ENCODE results near the gene TNK2. TPM values are rescaled to one million over a fixed set of nuclear protein-coding genes. Genes with fewer than 3 reads are reported as not detected.

TNK2 gene
- total and polyA plus RNA-seq, 2 of the 13 experiments (the other 11 are each of a cell fraction or from before 2014, with no cell fraction given), result 4.6 to 5.8 TPM

DNA sequence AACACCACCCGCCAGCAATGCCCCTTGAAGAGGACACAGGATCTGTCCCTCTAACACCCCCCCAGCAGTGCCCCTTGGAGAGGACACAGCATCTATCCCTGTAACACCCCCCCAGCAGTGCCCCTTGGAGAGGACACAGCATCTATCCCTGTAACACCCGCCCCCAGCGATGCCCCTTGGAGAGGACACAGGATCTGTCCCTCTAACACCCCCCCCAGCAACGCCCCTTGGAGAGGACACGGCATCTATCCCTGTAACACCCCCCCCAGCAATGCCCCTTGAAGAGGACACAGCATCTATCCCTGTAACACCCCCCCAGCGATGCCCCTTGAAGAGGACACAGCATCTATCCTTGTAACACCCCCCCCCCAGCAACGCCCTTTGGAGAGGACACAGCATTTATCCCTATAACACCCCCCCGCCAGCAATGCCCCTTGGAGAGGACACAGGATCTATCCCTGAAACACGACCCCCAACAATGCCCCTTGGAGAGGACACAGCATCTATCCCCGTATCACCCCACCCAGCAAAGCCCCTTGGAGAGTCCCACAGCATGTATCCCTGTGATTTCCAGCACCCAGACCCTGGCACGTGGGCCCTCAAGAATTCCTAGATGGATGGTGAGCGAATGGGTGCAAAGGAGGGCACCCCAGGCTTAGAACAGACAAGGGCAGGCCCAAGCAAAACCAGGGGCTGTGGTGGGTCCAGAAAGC is 26.9 kb downstream of the TNK2 start:
- no peak for FAIRE-seq
- in situ Hi-C loops (cut with HindIII; ENCODE audit: extremely low pct_ligation_motif_present, low pct_unique_long_range_greater_than_20kb), result no loop called here
- no peaks in the 10 kb centered on the region for H3K79me2 ChIP-seq (ENCODE audit: insufficient read depth, low read length)
- TF ChIP-seq ZNF383 (CRISPR knock-in tag; IDR thresholded peaks at IDR 0.05; ENCODE audit: borderline replicate concordance), result no peak
- TF ChIP-seq, protein P1, sequence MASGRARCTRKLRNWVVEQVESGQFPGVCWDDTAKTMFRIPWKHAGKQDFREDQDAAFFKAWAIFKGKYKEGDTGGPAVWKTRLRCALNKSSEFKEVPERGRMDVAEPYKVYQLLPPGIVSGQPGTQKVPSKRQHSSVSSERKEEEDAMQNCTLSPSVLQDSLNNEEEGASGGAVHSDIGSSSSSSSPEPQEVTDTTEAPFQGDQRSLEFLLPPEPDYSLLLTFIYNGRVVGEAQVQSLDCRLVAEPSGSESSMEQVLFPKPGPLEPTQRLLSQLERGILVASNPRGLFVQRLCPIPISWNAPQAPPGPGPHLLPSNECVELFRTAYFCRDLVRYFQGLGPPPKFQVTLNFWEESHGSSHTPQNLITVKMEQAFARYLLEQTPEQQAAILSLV (CRISPR knock-in tag; IDR thresholded peaks at IDR 0.05; ENCODE audit: borderline replicate concordance), result no peak
- TF ChIP-seq ZNF253 (CRISPR knock-in tag; IDR thresholded peaks at IDR 0.05; ENCODE audit: borderline replicate concordance), result no peak
- TF ChIP-seq, protein P2, sequence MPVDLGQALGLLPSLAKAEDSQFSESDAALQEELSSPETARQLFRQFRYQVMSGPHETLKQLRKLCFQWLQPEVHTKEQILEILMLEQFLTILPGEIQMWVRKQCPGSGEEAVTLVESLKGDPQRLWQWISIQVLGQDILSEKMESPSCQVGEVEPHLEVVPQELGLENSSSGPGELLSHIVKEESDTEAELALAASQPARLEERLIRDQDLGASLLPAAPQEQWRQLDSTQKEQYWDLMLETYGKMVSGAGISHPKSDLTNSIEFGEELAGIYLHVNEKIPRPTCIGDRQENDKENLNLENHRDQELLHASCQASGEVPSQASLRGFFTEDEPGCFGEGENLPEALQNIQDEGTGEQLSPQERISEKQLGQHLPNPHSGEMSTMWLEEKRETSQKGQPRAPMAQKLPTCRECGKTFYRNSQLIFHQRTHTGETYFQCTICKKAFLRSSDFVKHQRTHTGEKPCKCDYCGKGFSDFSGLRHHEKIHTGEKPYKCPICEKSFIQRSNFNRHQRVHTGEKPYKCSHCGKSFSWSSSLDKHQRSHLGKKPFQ (CRISPR knock-in tag; IDR thresholded peaks at IDR 0.05; ENCODE audit: insufficient replicate concordance), result no peak
- TF ChIP-seq HMG20B (CRISPR knock-in tag; conservative IDR thresholded peaks at IDR 0.05), result no peak
- TF ChIP-seq, protein P3, sequence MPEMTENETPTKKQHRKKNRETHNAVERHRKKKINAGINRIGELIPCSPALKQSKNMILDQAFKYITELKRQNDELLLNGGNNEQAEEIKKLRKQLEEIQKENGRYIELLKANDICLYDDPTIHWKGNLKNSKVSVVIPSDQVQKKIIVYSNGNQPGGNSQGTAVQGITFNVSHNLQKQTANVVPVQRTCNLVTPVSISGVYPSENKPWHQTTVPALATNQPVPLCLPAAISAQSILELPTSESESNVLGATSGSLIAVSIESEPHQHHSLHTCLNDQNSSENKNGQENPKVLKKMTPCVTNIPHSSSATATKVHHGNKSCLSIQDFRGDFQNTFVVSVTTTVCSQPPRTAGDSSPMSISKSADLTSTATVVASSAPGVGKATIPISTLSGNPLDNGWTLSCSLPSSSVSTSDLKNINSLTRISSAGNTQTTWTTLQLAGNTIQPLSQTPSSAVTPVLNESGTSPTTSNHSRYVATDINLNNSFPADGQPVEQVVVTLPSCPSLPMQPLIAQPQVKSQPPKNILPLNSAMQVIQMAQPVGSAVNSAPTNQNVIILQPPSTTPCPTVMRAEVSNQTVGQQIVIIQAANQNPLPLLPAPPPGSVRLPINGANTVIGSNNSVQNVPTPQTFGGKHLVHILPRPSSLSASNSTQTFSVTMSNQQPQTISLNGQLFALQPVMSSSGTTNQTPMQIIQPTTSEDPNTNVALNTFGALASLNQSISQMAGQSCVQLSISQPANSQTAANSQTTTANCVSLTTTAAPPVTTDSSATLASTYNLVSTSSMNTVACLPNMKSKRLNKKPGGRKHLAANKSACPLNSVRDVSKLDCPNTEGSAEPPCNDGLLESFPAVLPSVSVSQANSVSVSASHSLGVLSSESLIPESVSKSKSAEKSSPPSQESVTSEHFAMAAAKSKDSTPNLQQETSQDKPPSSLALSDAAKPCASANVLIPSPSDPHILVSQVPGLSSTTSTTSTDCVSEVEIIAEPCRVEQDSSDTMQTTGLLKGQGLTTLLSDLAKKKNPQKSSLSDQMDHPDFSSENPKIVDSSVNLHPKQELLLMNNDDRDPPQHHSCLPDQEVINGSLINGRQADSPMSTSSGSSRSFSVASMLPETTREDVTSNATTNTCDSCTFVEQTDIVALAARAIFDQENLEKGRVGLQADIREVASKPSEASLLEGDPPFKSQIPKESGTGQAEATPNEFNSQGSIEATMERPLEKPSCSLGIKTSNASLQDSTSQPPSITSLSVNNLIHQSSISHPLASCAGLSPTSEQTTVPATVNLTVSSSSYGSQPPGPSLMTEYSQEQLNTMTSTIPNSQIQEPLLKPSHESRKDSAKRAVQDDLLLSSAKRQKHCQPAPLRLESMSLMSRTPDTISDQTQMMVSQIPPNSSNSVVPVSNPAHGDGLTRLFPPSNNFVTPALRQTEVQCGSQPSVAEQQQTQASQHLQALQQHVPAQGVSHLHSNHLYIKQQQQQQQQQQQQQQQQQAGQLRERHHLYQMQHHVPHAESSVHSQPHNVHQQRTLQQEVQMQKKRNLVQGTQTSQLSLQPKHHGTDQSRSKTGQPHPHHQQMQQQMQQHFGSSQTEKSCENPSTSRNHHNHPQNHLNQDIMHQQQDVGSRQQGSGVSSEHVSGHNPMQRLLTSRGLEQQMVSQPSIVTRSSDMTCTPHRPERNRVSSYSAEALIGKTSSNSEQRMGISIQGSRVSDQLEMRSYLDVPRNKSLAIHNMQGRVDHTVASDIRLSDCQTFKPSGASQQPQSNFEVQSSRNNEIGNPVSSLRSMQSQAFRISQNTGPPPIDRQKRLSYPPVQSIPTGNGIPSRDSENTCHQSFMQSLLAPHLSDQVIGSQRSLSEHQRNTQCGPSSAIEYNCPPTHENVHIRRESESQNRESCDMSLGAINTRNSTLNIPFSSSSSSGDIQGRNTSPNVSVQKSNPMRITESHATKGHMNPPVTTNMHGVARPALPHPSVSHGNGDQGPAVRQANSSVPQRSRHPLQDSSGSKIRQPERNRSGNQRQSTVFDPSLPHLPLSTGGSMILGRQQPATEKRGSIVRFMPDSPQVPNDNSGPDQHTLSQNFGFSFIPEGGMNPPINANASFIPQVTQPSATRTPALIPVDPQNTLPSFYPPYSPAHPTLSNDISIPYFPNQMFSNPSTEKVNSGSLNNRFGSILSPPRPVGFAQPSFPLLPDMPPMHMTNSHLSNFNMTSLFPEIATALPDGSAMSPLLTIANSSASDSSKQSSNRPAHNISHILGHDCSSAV (CRISPR knock-in tag; IDR thresholded peaks at IDR 0.05; ENCODE audit: borderline replicate concordance), result no peak
- TF ChIP-seq ZNF670 (CRISPR knock-in tag; IDR thresholded peaks at IDR 0.05; ENCODE audit: borderline replicate concordance), result no peak
- no peak for TF ChIP-seq ATM (IDR thresholded peaks at IDR 0.05; ENCODE audit: borderline replicate concordance)

More for the DNA sequence above, 26.9 kb downstream of the TNK2 start:
- CTCF ChIA-PET (ENCODE audit: low intra/inter-chr PET ratio, low total read pairs), result no interaction called here
- 90% methylated on average over 11 of the region's 12 CpGs for WGBS (ENCODE audit: low lambda C conversion rate)
- no peaks in the 10 kb centered on the region for H3K4me1 ChIP-seq (ENCODE audit: insufficient read depth, low read length)
- no peak overlapping the region for H2AFZ ChIP-seq (ENCODE audit: low read length)
- no peaks in the 10 kb centered on the region for H3K9me3 ChIP-seq (ENCODE audit: low read length)
- BruUV-seq (replicated peaks), result no TSS peak
- ATAC-seq, result no peak
- no peaks in the 10 kb centered on the region; a peak in 1 of 5 replicates for H3K36me3 ChIP-seq (replicated peaks in 1 of 2; ENCODE audit: control insufficient read depth in 1 of 2, insufficient read depth in 2 of 2, low read length in 2 of 2)
- no peak overlapping the region for H3K27ac ChIP-seq (ENCODE audit: extremely low read length, insufficient read depth, low read length)
- no peak for DNase-seq (ENCODE audit: low spot score)
- H3K4me3 ChIP-seq (replicated peaks in 1 of 3; ENCODE audit: insufficient read depth in 1 of 3, low read depth in 2 of 3, low read length in 3 of 3), result no peak overlapping the region
- no peak overlapping the region for H3K4me2 ChIP-seq (ENCODE audit: low read depth, low read length)
- POLR2A ChIA-PET, result no interaction called here
- H4K20me1 ChIP-seq (ENCODE audit: insufficient read depth, low read length), result no peaks in the 10 kb centered on the region
- intact Hi-C loops (cut with micrococcal nuclease; ENCODE audit: unreplicated experiment), result no loop called here
- no peak overlapping the region for H3K9ac ChIP-seq (ENCODE audit: insufficient read depth, low read depth, low read length)
- no peaks in the 10 kb centered on the region for H3K27me3 ChIP-seq (ENCODE audit: control insufficient read depth in 1 of 2, insufficient read depth in 2 of 2, low read length in 2 of 2)
